HepG2 (cell line): Measurements from ENCODE around the gene PHLDB1. TPM values are rescaled to one million over a fixed set of nuclear protein-coding genes. Genes with fewer than 3 reads are reported as not detected.

Experiments used
- ADNP ChIP-seq: sonication (generic); formaldehyde crosslinking; IDR thresholded peaks from 2 replicates; pipeline ENCODE4 v1.4.0; 2020; ENCODE audit warnings: missing genetic modification reagents
- AHR ChIP-seq: IDR thresholded peaks from 2 replicates; pipeline ENCODE4 v1.6.1; 2018; ENCODE audit warnings: missing genetic modification reagents, missing compliant biosample characterization
- DPF2 ChIP-seq: sonication (generic); formaldehyde crosslinking; IDR thresholded peaks from 2 replicates; pipeline ENCODE4 v1.4.0; 2020; ENCODE audit warnings: mild to moderate bottlenecking, low read depth, missing genetic modification reagents, borderline replicate concordance
- FOXO1 ChIP-seq: sonication (generic); formaldehyde crosslinking; IDR thresholded peaks from 2 replicates; pipeline ENCODE4 v1.4.0; 2020; ENCODE audit warnings: missing genetic modification reagents
- FUBP1 ChIP-seq: sonication (generic); formaldehyde crosslinking; IDR thresholded peaks from 2 replicates; pipeline ENCODE4 v1.5.1; 2020; ENCODE audit warnings: missing genetic modification reagents, mild to moderate bottlenecking, borderline replicate concordance
- HNF1B ChIP-seq: sonication (generic); formaldehyde crosslinking; IDR thresholded peaks from 2 replicates; pipeline ENCODE4 v1.5.1; 2020; ENCODE audit warnings: mild to moderate bottlenecking, moderate library complexity, missing genetic modification reagents
- HNF4A ChIP-seq: sonication (generic); formaldehyde crosslinking; IDR thresholded peaks from 2 replicates; pipeline ENCODE4 v1.4.0; 2020; ENCODE audit warnings: missing genetic modification reagents
- MLX ChIP-seq: IDR thresholded peaks from 2 replicates; pipeline ENCODE4 v1.6.1; 2016
- NR2F2 ChIP-seq: IDR thresholded peaks from 2 replicates; pipeline ENCODE4 v1.6.1; 2012; ENCODE audit warnings: low read depth, inconsistent platforms, borderline replicate concordance
- NR2F6 ChIP-seq, 2 experiments: IDR thresholded peaks; 2 replicates each; pipeline ENCODE4 v1.6.1; 2016; ENCODE audit warnings: antibody characterized with exemption in 1 of 2, mild to moderate bottlenecking in 1 of 2
- POLR2A ChIP-seq, 2 experiments: IDR thresholded peaks; 2 replicates each; pipeline ENCODE4 v1.6.1; 2011; ENCODE audit warnings: low read depth in 2 of 2, low read length in 2 of 2, mild to moderate bottlenecking in 1 of 2, moderate library complexity in 1 of 2; ENCODE audit not compliant: insufficient read depth in 1 of 2
- POLR2AphosphoS5 ChIP-seq: IDR thresholded peaks from 2 replicates; pipeline ENCODE4 v1.6.1; 2012; ENCODE audit warnings: low read depth, low read length
- RARA ChIP-seq: IDR thresholded peaks from 2 replicates; pipeline ENCODE4 v1.6.1; 2016; ENCODE audit warnings: missing genetic modification reagents, missing compliant biosample characterization
- SIX1 ChIP-seq: sonication (generic); formaldehyde crosslinking; IDR thresholded peaks from 2 replicates; pipeline ENCODE4 v1.4.0; 2020; ENCODE audit warnings: missing genetic modification reagents, borderline replicate concordance
- SMC3 ChIP-seq: IDR thresholded peaks from 2 replicates; pipeline ENCODE4 v1.6.1; 2011; ENCODE audit warnings: low read length, improper control_type of control experiment
- TBX3 ChIP-seq: fragments of 450-650 bp; IDR thresholded peaks from 2 replicates; pipeline ENCODE4 v1.6.1; 2017; ENCODE audit warnings: antibody characterized with exemption, mild to moderate bottlenecking, inconsistent platforms, borderline replicate concordance
- TRIM24 ChIP-seq: sonication (generic); formaldehyde crosslinking; IDR thresholded peaks from 2 replicates; pipeline ENCODE4 v1.8.0; 2022; ENCODE audit warnings: mild to moderate bottlenecking, missing genetic modification reagents
- YEATS4 ChIP-seq: sonication (generic); formaldehyde crosslinking; IDR thresholded peaks from 2 replicates; pipeline ENCODE4 v1.4.0; 2020; ENCODE audit warnings: missing genetic modification reagents, borderline replicate concordance
- ZBTB49 ChIP-seq: sonication (generic); formaldehyde crosslinking; IDR thresholded peaks from 2 replicates; pipeline ENCODE4 v1.4.0; 2020; ENCODE audit warnings: missing genetic modification reagents, borderline replicate concordance
- ZFP90 ChIP-seq: sonication (generic); formaldehyde crosslinking; IDR thresholded peaks from 2 replicates; pipeline ENCODE4 v1.8.0; 2022; ENCODE audit warnings: missing genetic modification reagents, mild to moderate bottlenecking, inconsistent platforms, borderline replicate concordance
- ZNF468 ChIP-seq: sonication (generic); formaldehyde crosslinking; IDR thresholded peaks from 2 replicates; pipeline ENCODE4 v1.8.0; 2022; ENCODE audit warnings: mild to moderate bottlenecking, moderate library complexity, missing genetic modification reagents
- ZNF619 ChIP-seq: sonication (generic); formaldehyde crosslinking; IDR thresholded peaks from 2 replicates; pipeline ENCODE4 v1.4.0; 2020; ENCODE audit warnings: mild to moderate bottlenecking, missing genetic modification reagents
- polyA plus RNA-seq, 8 experiments: library from polyadenylated mRNA; depleted of rRNA in 3 of 8; stranded (reverse) in 7 of 8; unstranded in 1 of 8; fragments of >200 nt; fragmentation: Illumina TruSeq in 4 of 8; extraction: Trizol in 4 of 8; gene quantifications; 2 replicates each; pipeline versions ENCODE4 v1.2.1 to v1.2.3, GENCODE V29; 2011 to 2016; ENCODE audit warnings: low read depth in 4 of 8, missing spikeins in 1 of 8, mixed read lengths in 1 of 8; ENCODE audit not compliant: insufficient read depth in 1 of 8
- total RNA-seq, 5 experiments: library from RNA; depleted of rRNA; stranded (reverse); fragments of >200 nt; fragmentation: Illumina TruSeq; extraction: Trizol; gene quantifications; 2 replicates each; pipeline ENCODE4 v1.2.3, GENCODE V29; 2016; ENCODE audit warnings: low read depth in 1 of 5
- TF ChIP-seq, protein P1 (sequence below): IDR thresholded peaks from 2 replicates; pipeline ENCODE4 v1.6.1; 2018; ENCODE audit warnings: missing genetic modification reagents, mild to moderate bottlenecking, missing compliant biosample characterization

The PHLDB1 gene
- total and polyA plus RNA-seq, 2 of the 13 experiments (the other 11 are each of a cell fraction or from before 2014, with no cell fraction given), result 13.8 to 14.2 TPM

GRCh38 chr11:118673361-118674081 is 66.1 kb downstream of the PHLDB1 start (continued):
- no peak for TF ChIP-seq ADNP
- no peak for TF ChIP-seq FUBP1 (CRISPR knock-in tag)
- no peak for TF ChIP-seq ZNF619 (CRISPR knock-in tag)
- no peak for TF ChIP-seq TRIM24
- TF ChIP-seq MLX (CRISPR knock-in tag), result peak; percentile 79; the same call in 1 of the 2 replicates
- TF ChIP-seq ZBTB49, result no peak
- peak; percentile 82; the same call in 1 of the 2 replicates for TF ChIP-seq NR2F2
- TF ChIP-seq YEATS4, result no peak
- TF ChIP-seq FOXO1 (CRISPR knock-in tag), result peak; percentile 74
- peak; percentile 55; the same call in 1 of the 2 replicates for TF ChIP-seq SIX1
- peak; percentile 90 for TF ChIP-seq HNF4A
- peak; percentile 21; the same call in 1 of the 2 replicates for TF ChIP-seq RARA
- TF ChIP-seq POLR2A (IDR thresholded peaks at IDR 0.05; ENCODE audit: insufficient read depth in 1 of 2, low read depth in 2 of 2, low read length in 2 of 2), result no peak; a peak in 1 of 4 replicates
- TF ChIP-seq SMC3, result no peak
- TF ChIP-seq DPF2 (CRISPR knock-in tag), result peak; percentile 65
- peak; percentile 77; the same call in 1 of the 2 replicates for TF ChIP-seq TBX3
- no peak for TF ChIP-seq ZFP90 (CRISPR knock-in tag)
- no peak for TF ChIP-seq POLR2AphosphoS5
- peak; percentile 64; the same call in 1 of the 2 replicates for TF ChIP-seq HNF1B (CRISPR knock-in tag)
- no peak for TF ChIP-seq ZNF468 (CRISPR knock-in tag)
- TF ChIP-seq AHR (CRISPR knock-in tag), result no peak
- TF ChIP-seq, protein P1, sequence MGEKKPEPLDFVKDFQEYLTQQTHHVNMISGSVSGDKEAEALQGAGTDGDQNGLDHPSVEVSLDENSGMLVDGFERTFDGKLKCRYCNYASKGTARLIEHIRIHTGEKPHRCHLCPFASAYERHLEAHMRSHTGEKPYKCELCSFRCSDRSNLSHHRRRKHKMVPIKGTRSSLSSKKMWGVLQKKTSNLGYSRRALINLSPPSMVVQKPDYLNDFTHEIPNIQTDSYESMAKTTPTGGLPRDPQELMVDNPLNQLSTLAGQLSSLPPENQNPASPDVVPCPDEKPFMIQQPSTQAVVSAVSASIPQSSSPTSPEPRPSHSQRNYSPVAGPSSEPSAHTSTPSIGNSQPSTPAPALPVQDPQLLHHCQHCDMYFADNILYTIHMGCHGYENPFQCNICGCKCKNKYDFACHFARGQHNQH, result peak; percentile 41; the same call in 1 of the 2 replicates
- peak; percentile 85 for TF ChIP-seq NR2F6 (IDR thresholded peaks at IDR 0.05)
- TF ChIP-seq NR2F6 (CRISPR knock-in tag; IDR thresholded peaks at IDR 0.05), result peak; percentile 49; the same call in 1 of the 2 replicates
